ENCODE results near the gene MAPK4. TPM values are rescaled to one million over a fixed set of nuclear protein-coding genes. Genes with fewer than 3 reads are reported as not detected.
"Not testable (repeated sequence)": the region's sequence is repeated elsewhere in the genome, so short reads cannot be mapped to it uniquely, and the experiment has no call there.

Gene MAPK4
- total RNA-seq, 1 donor from 2014 or later = 13.5 TPM

GRCh38 chr18:50573679-50574078, 13.8 kb downstream of the MAPK4 start:
- DNase-seq (ENCODE audit: low spot score) = no peak

- DNase-seq (ENCODE audit: low spot score) = no peak
These were observed 18.1 kb downstream of the MAPK4 start for GRCh38 chr18:50578030-50578429.

GRCh38 chr18:50578651-50579050, 18.8 kb downstream of the MAPK4 start:
- no peak for DNase-seq (ENCODE audit: low spot score)

- no peak for DNase-seq (ENCODE audit: low spot score)
These were observed 19.3 kb downstream of the MAPK4 start for GRCh38 chr18:50579061-50579774.

- no peak for DNase-seq (ENCODE audit: low spot score)
These were observed 21.6 kb downstream of the MAPK4 start for GRCh38 chr18:50581517-50581916.

GRCh38 chr18:50582500-50582899, 22.6 kb downstream of the MAPK4 start:
- DNase-seq (ENCODE audit: low spot score) = no peak

- no peak for DNase-seq (ENCODE audit: low spot score)
These were observed 26.8 kb downstream of the MAPK4 start for GRCh38 chr18:50586710-50587109.

GRCh38 chr18:50590593-50590992, 30.7 kb downstream of the MAPK4 start:
- no peak for DNase-seq (ENCODE audit: low spot score)

GRCh38 chr18:50594012-50594411, 34.1 kb downstream of the MAPK4 start:
- no peak for DNase-seq (ENCODE audit: low spot score)

GRCh38 chr18:50594942-50595341, 35.1 kb downstream of the MAPK4 start:
- DNase-seq (ENCODE audit: low spot score) = no peak

- DNase-seq (ENCODE audit: low spot score) = no peak
These were observed 42.6 kb downstream of the MAPK4 start for GRCh38 chr18:50602466-50602865.

- no peak for DNase-seq (ENCODE audit: low spot score)
These were observed 46.7 kb downstream of the MAPK4 start for GRCh38 chr18:50606609-50607008.

- no peak for DNase-seq (ENCODE audit: low spot score)
These were observed 47.6 kb downstream of the MAPK4 start for GRCh38 chr18:50607378-50607926.

GRCh38 chr18:50609171-50609570, 49.3 kb downstream of the MAPK4 start:
- DNase-seq (ENCODE audit: low spot score) = not testable (repeated sequence)

- no peak for DNase-seq (ENCODE audit: low spot score)
These were observed 50.5 kb downstream of the MAPK4 start for GRCh38 chr18:50610349-50610748.

GRCh38 chr18:50611529-50611941, 51.6 kb downstream of the MAPK4 start:
- DNase-seq (ENCODE audit: low spot score) = no peak

GRCh38 chr18:50614838-50615237, 55.0 kb downstream of the MAPK4 start:
- peak; percentile 26 for DNase-seq (ENCODE audit: low spot score)

- DNase-seq (ENCODE audit: low spot score) = no peak
These were observed 56.7 kb downstream of the MAPK4 start for GRCh38 chr18:50616484-50617048.

GRCh38 chr18:50619861-50620275, 60.0 kb downstream of the MAPK4 start:
- DNase-seq (ENCODE audit: low spot score) = peak; percentile 27

- DNase-seq (ENCODE audit: low spot score) = no peak
These were observed 60.4 kb downstream of the MAPK4 start for GRCh38 chr18:50620319-50620718.

GRCh38 chr18:50621366-50621765, 61.5 kb downstream of the MAPK4 start:
- peak; percentile 19 for DNase-seq (ENCODE audit: low spot score)

GRCh38 chr18:50622320-50622719, 62.4 kb downstream of the MAPK4 start:
- no peak for DNase-seq (ENCODE audit: low spot score)

- no peak for DNase-seq (ENCODE audit: low spot score)
These were observed 63.0 kb downstream of the MAPK4 start for GRCh38 chr18:50622865-50623393.

All from mucosa of gallbladder (tissue), 1 donor.